ENCODE measurements around the gene BBS7.

BBS7 gene

GRCh38 chr4:121790976-121791375 lies 79.3 kb downstream of the BBS7 start:
- DNase-seq (ENCODE audit: low read depth in 2 of 2) = no peak

GRCh38 chr4:121789960-121790829 lies 80.1 kb downstream of the BBS7 start:
- DNase-seq (ENCODE audit: low read depth in 2 of 2) = no peak

GRCh38 chr4:121789455-121789854 lies 80.8 kb downstream of the BBS7 start:
- DNase-seq (ENCODE audit: low read depth in 2 of 2) = no peak

GRCh38 chr4:121788896-121789295 lies 81.4 kb downstream of the BBS7 start:
- DNase-seq (ENCODE audit: low read depth in 2 of 2) = no peak

- no peak for DNase-seq (ENCODE audit: low read depth in 2 of 2)
These were observed 84.1 kb downstream of the BBS7 start for GRCh38 chr4:121786221-121786620.

GRCh38 chr4:121785479-121785878 lies 84.8 kb downstream of the BBS7 start:
- DNase-seq (ENCODE audit: low read depth in 2 of 2) = no peak

- no peak for DNase-seq (ENCODE audit: low read depth in 2 of 2)
These were observed 85.3 kb downstream of the BBS7 start for GRCh38 chr4:121784975-121785374.

- no peak for DNase-seq (ENCODE audit: low read depth in 2 of 2)
These were observed 85.9 kb downstream of the BBS7 start for GRCh38 chr4:121784401-121784800.

- DNase-seq (ENCODE audit: low read depth in 2 of 2) = no peak
These were observed 87.1 kb downstream of the BBS7 start for GRCh38 chr4:121783210-121783609.

GRCh38 chr4:121778991-121779628 lies 91.2 kb downstream of the BBS7 start:
- no peak for DNase-seq (ENCODE audit: low read depth in 2 of 2)

- DNase-seq (ENCODE audit: low read depth in 2 of 2) = no peak
These were observed 92.6 kb downstream of the BBS7 start for GRCh38 chr4:121777625-121778024.

GRCh38 chr4:121776610-121777401 lies 93.5 kb downstream of the BBS7 start:
- DNase-seq (ENCODE audit: low read depth in 2 of 2) = no peak
